GM19372 (cell line): ENCODE results near the gene APBB1.
A peak's percentile ranks its signal among the peaks of the same experiment; 100 is the strongest.
"Not testable (repeated sequence)": the region's sequence is repeated elsewhere in the genome, so short reads cannot be mapped to it uniquely, and the experiment has no call there.

Source experiments
- ATAC-seq: cut with Tn5 transposase; IDR thresholded peaks from one replicate; pipeline ENCODE4 v1.9.1; 2021; ENCODE audit warnings: mild to moderate bottlenecking, low read depth, moderate library complexity; ENCODE audit not compliant: unreplicated experiment

Gene APBB1

GRCh38 chr11:6393989-6394670 is 24.8 kb downstream of the APBB1 start:
- no peak for ATAC-seq

GRCh38 chr11:6392251-6392650 is 26.6 kb downstream of the APBB1 start:
- ATAC-seq = not testable (repeated sequence)

- no peak for ATAC-seq
Measured at GRCh38 chr11:6391537-6392134, 27.3 kb downstream of the APBB1 start.

GRCh38 chr11:6390718-6391469 is 28.0 kb downstream of the APBB1 start:
- no peak for ATAC-seq

- ATAC-seq = peak; percentile 98
Measured at GRCh38 chr11:6389905-6390717, 28.8 kb downstream of the APBB1 start, which contains the start of gene SMPD1. SMPD1 (plus strand) TSS chr11:6390474; CDS start chr11:6390599, 125 bp downstream.

- no peak for ATAC-seq
Measured at GRCh38 chr11:6388748-6389147, 30.1 kb downstream of the APBB1 start.

DNA sequence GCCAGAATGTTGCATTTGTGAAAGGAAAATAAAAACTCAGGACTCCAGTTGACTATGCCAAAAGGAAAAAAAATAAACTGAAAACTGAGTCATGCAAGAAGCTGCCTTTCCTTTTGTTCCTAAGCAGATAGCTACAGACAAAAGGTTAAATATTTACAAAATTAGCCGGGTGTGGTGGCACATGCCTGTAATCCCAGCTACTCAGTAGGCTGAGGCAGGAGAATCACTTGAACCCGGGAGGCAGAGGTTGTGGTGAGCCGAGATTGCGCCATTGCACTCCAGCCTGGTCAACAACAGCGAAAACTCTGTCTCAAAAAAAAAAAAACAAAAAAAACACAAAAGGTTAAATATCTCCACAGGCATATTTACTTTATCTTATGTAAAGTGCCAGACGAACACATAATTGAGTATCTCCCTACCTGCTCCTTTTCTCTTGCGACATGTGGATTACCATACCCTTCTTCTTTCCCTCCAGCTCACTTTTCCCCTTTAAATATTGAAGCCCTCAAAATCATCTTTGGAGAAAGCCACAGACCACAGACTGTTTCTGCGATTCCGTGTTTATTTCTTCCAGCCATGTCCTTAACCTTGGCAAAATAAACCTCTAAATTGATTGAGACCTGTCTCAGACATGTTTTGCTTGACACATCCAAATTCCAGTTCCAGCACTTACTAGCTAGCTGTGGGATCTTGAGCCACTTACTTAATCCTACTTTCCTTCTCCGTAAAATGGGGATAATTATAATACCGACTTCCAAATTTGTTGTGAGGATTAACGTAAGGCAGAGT is 30.9 kb downstream of the APBB1 start:
- no peak for ATAC-seq

- no peak for ATAC-seq
Measured at GRCh38 chr11:6385046-6385777, 33.7 kb downstream of the APBB1 start.

DNA sequence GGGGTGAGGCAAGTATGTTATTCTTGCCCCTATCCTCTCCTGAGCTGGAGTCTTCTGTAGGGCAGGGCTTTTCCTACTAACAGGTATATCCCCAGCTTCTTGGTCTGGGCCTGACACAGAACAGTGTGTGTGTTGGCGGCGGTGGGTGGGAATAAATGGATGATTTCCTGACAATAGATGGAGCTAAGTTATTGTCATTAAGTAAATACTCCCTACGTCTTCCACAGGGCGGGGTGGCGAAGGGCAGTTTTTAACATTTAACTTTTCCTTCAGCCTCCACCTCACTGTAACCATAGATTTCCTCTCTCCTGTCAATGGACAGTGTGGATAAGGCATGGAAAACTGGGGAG is 40.3 kb downstream of the APBB1 start:
- ATAC-seq = no peak

DNA sequence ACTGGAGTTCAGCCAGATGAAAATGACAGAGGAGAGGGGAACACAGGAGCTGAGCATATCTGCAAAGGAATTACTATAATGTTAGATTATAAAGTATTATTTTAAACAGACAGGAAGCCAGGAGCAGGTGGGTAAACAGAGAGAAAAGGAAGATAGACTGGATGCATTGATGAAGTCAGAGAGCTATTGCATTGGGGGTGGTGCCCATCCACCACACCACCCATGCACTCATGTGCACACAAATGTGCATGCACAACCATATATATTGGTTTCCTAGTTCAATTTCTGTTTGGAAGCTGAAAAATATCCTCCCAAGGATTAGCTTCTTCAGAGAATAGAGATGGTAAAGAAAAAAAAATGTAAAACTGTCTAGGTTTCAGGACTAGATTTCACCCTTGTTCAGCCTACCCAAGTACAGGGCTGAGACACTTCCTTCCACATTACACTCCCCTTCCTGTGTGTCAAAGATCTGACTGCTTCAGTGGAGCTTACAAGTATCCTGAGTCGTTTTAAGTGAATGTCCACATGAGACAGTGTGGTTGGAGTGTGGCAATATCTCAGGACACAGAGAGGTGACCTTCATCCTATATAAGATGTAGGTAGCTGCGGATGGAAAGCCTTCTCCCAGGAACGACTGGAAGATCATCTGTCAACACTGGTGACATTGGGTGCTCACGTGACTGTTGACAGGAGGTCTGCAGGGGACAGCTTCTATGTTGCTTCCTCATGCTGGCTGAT is 40.8 kb downstream of the APBB1 start:
- ATAC-seq = no peak

DNA sequence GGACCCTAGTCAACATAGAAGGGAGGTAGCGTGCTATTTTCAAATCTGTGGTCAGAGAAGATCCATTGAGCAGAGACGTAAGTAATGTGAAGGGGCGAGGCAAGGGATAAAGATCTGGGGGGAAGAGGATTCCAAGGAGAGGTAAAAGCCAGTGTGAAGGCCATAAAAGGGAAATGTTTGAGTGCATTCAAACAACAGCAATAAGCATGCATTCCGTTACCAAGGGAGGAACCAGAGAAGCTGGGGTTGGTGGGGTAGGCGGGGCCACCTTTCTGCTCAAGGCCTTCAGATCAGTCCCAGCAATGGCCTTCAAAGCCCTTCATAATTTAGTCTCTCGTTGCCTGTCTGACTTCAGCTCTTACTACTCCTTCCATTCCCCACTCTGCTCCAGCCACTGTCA is 47.1 kb downstream of the APBB1 start:
- no peak for ATAC-seq

DNA sequence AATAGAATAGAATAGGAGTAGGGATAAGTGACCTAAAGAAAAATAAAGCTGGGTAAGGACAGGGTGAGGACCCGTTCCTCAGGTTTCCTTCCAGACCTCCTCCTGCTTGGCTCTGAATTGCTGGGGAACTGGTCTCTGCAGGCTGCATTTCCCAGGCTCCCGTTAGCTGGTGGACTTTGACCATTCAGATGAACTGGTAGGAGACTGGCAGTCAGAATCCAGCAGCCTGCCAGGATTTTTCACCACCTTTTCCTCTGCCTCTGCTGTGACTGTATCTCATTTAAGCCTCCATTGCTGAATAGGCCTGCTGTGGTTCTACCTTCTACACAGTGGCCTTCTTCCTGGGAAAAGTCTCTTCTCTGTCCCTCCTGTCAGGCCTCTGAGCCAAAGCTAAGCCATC is 53.2 kb downstream of the APBB1 start:
- ATAC-seq = no peak

DNA sequence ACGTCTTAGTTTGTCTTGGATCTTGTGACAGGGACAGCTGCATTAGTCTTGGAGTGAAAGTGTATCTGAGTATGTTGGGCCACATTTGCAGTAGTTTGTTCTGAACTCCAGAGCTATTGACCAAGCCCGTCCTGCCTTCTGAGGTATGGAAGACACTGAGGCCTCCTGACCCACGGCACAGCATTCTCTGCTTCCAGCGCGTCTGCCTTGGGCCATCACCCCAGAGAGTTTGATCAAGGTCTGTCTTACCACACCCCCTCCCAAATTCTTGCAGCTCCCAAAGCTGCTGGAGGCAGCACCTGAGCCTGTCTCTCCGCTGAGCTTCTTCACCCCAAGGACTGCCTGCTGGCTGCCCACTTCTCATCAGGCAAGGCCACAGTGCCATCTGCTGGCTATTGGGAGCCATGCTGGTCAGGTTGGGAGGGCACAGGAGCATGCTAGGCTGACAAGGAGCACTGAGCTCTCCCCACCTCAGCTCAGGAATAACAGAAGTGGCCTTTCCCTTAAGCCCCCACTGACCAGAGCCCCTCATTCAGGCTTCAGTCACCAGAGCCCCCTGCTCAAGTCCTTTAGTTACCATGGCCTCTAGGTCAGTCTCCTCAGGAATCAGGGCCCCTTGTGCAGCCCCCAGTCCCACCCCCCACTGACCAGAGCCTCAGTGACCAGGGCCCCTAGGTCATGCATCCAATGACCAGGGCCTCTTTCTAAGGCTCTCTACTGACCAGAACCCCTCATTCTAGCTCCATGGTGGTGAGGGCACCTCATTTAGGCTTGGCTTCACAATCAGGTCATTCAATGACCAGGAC is 55.8 kb downstream of the APBB1 start:
- peak; percentile 94 for ATAC-seq

- no peak for ATAC-seq
Measured at GRCh38 chr11:6362185-6362872, 56.6 kb downstream of the APBB1 start.

DNA sequence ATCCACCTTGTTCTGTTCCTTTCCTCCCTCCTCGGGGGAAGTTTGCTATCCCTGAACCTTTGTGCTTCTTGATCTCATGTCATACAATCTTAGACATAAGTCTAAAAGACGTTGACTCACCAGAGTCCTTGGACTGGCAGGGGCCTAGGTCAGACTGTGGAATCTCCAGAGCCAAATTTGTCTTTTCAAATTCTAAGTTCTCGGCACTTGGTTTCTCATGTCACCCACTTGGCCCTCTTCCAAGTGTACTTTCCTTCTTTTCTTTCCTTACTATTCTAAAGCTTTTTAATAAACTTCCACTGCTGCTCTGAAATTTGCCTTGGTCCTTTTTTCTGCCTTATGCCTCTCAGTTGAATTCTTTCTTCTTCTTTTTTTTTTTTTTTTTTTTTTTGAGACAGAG is 58.7 kb downstream of the APBB1 start:
- no peak for ATAC-seq

DNA sequence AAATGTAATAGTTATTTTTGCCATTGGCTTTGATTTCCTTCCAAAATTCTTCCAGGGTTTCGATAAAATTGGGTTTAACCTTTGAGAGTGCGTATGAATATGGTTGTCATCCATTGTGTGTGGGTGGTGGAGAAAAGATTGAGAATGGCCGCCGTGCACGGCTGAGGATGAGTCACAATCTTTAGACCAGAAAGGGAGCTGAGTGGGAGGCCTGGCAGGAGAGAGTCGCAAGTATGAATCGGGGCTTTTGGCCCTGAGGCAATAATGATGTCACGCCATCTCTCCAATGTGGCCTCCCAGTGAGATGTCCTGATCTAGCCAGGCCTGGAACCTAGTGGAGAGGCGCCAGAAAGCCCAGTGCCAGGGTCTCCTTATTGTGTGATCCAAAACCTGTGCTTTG is 61.7 kb downstream of the APBB1 start:
- ATAC-seq = no peak

DNA sequence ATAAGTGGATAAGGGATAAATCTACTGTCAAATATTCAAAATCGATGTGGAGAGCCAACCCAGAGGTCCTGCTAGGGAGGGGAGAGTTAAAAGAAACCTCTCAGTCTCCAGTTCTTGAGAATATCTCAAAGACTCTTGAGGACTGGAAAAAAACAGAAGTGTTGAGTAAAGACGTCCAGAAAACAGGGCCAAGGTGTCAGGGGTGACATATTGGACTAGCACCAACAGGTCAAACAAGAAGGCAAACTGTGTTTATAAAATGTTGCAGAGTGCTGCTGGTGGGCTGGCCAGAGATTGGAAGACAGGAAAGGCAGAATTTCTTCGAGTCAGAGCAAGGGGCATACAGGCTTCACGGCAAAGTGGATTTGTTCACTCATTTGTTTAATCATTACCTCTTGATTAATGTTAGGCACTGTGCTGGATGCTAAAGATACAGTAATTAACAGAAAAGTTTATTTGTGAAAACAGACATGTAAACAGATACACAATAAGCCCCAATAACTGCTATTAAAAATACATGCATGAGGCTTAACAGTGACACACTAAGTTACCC is 62.3 kb downstream of the APBB1 start:
- no peak for ATAC-seq
